Cardiac muscle cell (in vitro differentiated cells and primary cell): Measurements from ENCODE around the gene DPH2. TPM values are rescaled to one million over a fixed set of nuclear protein-coding genes. Genes with fewer than 3 reads are reported as not detected.
A peak's percentile ranks its signal among the peaks of the same experiment; 100 is the strongest.

Experiments used
- DNase-seq, 2 donors: peaks; one replicate each; pipeline versions ENCODE4 v3.0.0 to v3.0.0-alpha.2; 2010 to 2017; ENCODE audit warnings: low read depth in 1 of 2, low spot score in 1 of 2
- H3K27ac ChIP-seq: fragments of 200-600 bp; sonication (generic); 2 replicates; pipeline ENCODE4 v1.5.1; 2016
- H3K27me3 ChIP-seq: fragments of 200-600 bp; sonication (generic); 2 replicates; pipeline ENCODE4 v1.6.0; 2016; ENCODE audit warnings: control low read depth
- H3K36me3 ChIP-seq: fragments of 200-600 bp; sonication (generic); 2 replicates; pipeline ENCODE4 v1.5.1; 2016; ENCODE audit warnings: control low read depth
- H3K4me1 ChIP-seq: fragments of 200-600 bp; sonication (generic); 2 replicates; pipeline ENCODE4 v1.8.1; 2017; ENCODE audit warnings: low read depth, mild to moderate bottlenecking, mixed run types
- H3K4me3 ChIP-seq: fragments of 200-600 bp; sonication (generic); 2 replicates; pipeline ENCODE4 v1.5.1; 2016; ENCODE audit warnings: mild to moderate bottlenecking
- H3K9me3 ChIP-seq: fragments of 200-600 bp; sonication (generic); 2 replicates; pipeline ENCODE4 v1.5.1; 2017; ENCODE audit warnings: low read depth, mild to moderate bottlenecking, control low read depth
- polyA plus RNA-seq: library from polyadenylated mRNA; unstranded; fragments of >200 nt; fragmentation: Nextera tagmentation; extraction: Ambion mirVana; gene quantifications from 2 replicates; pipeline ENCODE4 v1.2.1, GENCODE V29; 2016
- total RNA-seq: library from RNA; depleted of rRNA; stranded (reverse); fragments of >200 nt; gene quantifications from 2 replicates; pipeline ENCODE4 v1.2.3, GENCODE V29; 2016
- TF ChIP-seq, protein P1 (sequence below): IDR thresholded peaks from 2 replicates; pipeline ENCODE4 v1.5.1; 2012; ENCODE audit warnings: low read depth, mild to moderate bottlenecking, low read length

Gene DPH2
- total and polyA plus RNA-seq, 2 experiments from 2014 or later: 20.7 to 21.5 TPM

GRCh38 chr1:43930949-43931275 is 38.9 kb upstream of the DPH2 start:
- no peak overlapping the region for H3K4me3 ChIP-seq
- no peak for DNase-seq
- no peaks in the 10 kb centered on the region for H3K9me3 ChIP-seq
- H3K27ac ChIP-seq: no peak overlapping the region
- TF ChIP-seq, protein P1, sequence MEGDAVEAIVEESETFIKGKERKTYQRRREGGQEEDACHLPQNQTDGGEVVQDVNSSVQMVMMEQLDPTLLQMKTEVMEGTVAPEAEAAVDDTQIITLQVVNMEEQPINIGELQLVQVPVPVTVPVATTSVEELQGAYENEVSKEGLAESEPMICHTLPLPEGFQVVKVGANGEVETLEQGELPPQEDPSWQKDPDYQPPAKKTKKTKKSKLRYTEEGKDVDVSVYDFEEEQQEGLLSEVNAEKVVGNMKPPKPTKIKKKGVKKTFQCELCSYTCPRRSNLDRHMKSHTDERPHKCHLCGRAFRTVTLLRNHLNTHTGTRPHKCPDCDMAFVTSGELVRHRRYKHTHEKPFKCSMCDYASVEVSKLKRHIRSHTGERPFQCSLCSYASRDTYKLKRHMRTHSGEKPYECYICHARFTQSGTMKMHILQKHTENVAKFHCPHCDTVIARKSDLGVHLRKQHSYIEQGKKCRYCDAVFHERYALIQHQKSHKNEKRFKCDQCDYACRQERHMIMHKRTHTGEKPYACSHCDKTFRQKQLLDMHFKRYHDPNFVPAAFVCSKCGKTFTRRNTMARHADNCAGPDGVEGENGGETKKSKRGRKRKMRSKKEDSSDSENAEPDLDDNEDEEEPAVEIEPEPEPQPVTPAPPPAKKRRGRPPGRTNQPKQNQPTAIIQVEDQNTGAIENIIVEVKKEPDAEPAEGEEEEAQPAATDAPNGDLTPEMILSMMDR: no peak
- peaks cover 2% of the 10 kb centered on the region for H3K27me3 ChIP-seq
- H3K4me1 ChIP-seq: peaks cover 12% of the 10 kb centered on the region
- no peaks in the 10 kb centered on the region for H3K36me3 ChIP-seq

DNA sequence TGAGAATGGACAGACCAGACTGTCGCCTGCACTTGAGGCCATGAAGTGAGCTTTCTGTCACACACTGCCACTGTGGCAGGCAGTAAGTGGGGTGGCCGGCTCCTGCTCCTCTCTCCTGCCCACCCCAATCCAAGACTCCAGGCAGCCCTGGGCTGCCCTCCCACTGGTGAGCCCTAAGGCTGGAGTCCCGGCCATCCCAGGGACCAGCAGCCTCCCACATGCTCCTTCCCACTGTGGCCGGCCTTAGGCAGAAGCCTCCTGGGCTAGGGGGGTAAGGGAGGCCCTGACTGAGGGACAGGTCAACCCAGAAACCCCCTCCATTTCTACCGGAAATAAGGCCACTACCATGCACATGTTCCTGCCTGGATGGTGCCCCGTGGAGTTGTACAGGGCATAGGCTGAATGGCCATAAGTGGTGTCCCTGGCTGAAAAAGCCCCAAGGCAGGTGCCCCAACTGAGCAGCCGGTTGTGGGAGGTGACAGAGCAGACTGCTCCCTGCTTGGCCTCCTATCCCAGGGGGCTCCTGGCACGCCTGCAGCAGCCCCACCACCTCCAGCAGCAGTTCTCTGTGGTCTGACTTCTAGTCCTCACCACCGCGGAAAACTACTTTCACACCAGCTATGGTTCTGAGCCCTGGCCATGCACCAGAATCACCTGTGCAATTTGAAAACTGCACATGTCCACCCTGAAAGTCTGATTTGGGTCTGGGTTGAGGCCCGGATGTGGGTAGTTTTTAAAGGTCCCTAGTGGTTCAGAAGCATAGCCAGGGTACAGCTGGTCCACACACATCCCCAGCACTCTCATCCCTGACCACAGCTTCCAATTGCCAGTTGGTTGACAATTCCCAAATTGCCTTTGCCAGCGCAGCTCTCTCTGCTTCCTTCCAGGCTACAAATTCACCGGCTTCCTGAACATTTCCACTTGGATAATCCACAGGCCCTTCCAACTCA is 37.8 kb upstream of the DPH2 start:
- H3K27me3 ChIP-seq: peaks cover 3% of the 10 kb centered on the region
- no peaks in the 10 kb centered on the region for H3K36me3 ChIP-seq
- H3K4me1 ChIP-seq: peaks cover 12% of the 10 kb centered on the region
- DNase-seq: peak in 1 of 2 donors; percentile 41
- H3K9me3 ChIP-seq: no peaks in the 10 kb centered on the region
- TF ChIP-seq, protein P1: no peak
- H3K4me3 ChIP-seq: no peak overlapping the region
- no peak overlapping the region for H3K27ac ChIP-seq

GRCh38 chr1:43932786-43933385 is 36.9 kb upstream of the DPH2 start:
- Histone ChIP-seq H3K4me3 (peak overlapping the region; percentile 35), H3K4me1 (peaks cover 12% of the 10 kb centered on the region), H3K27me3 (peaks cover 3% of the 10 kb centered on the region), H3K36me3 (no peaks in the 10 kb centered on the region), H3K27ac (no peak overlapping the region), H3K9me3 (no peaks in the 10 kb centered on the region)
- peak in 1 of 2 donors; percentile 29 for DNase-seq
- TF ChIP-seq, protein P1: no peak

DNA sequence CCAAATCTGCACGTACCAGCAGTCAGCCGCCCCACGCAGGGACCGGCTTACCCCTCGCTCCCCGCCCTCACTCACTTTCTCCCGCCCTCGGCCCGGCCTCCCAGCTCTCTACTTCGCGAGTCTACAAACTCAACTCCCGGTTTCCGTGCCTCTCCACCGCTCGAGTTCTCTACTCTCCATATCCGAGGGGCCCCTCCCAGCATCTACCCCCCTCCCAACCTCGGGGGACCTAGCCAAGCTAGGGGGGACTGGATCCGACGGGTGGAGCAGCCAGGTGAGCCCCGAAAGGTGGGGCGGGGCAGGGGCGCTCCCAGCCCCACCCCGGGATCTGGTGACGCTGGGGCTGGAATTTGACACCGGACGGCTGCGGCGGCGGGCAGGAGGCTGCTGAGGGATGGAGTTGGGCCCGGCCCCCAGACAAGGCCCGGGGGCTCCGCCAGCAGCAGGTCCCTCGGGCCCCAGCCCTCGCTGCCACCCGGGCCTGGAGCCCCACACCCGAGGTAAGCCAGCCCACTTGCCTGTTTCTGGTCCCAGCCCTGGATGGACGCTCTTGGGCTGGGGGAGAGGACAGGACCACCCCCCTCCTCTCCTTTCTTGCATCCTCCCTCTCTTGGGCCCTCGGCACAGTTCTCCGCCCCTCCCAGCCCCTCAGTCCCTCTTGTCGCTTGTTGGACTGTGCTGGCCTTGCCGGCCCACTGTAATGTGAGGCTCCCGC is 36.3 kb upstream of the DPH2 start, which contains the start of gene ARTN:
TSS of gene ARTN (plus strand) at position 416 of the 715 bp plus-strand sequence. CDS start 1,856 bp downstream, outside the sequence.
- peak in 1 of 2 donors; percentile 66 for DNase-seq
- Histone ChIP-seq H3K27me3 (peaks cover 3% of the 10 kb centered on the region), H3K27ac (no peak within 1 kb of the TSS)

More for the DNA sequence above, 36.3 kb upstream of the DPH2 start, which contains the start of gene ARTN:
- Histone ChIP-seq H3K9me3 (no peaks in the 10 kb centered on the region), H3K36me3 (no peaks in the 10 kb centered on the region), H3K4me1 (peaks cover 12% of the 10 kb centered on the region), H3K4me3 (peak within 1 kb of the TSS; percentile 35)
- TF ChIP-seq, protein P1: no peak
